GM12892 (cell line): ENCODE measurements around the gene TMEM259.

Experiments used
- POLR2A ChIP-seq: IDR thresholded peaks from 2 replicates; pipeline ENCODE4 v1.6.1; 2011; ENCODE audit warnings: low read depth, low read length, control low read depth
- POLR2AphosphoS5 ChIP-seq: IDR thresholded peaks from 2 replicates; pipeline ENCODE4 v1.6.1; 2011; ENCODE audit warnings: low read depth, low read length, control low read depth
- TAF1 ChIP-seq: IDR thresholded peaks from 2 replicates; pipeline ENCODE4 v1.6.1; 2011; ENCODE audit warnings: low read depth, mild to moderate bottlenecking, control low read depth, low read length, borderline replicate concordance

GRCh38 chr19:1027650-1028061, 6.7 kb upstream of the TMEM259 start:
- TF ChIP-seq POLR2AphosphoS5 (no peak), POLR2A (no peak), TAF1 (no peak)
